HG03571 (cell line): Measurements from ENCODE around the gene SP3.
A peak's percentile ranks its signal among the peaks of the same experiment; 100 is the strongest.

Experiments
- ATAC-seq: cut with Tn5 transposase; IDR thresholded peaks from one replicate; pipeline ENCODE4 v1.9.1; 2021; ENCODE audit not compliant: unreplicated experiment

Gene SP3

GRCh38 chr2:173969886-173970285, 4.7 kb upstream of the SP3 start:
- ATAC-seq, result no peak

- no peak for ATAC-seq
Observed at GRCh38 chr2:173968551-173968950, 3.4 kb upstream of the SP3 start.

- no peak for ATAC-seq
Observed at GRCh38 chr2:173966274-173967098, 1.3 kb upstream of the SP3 start.

GRCh38 chr2:173964565-173965371, 405 bp downstream of the SP3 start:
- ATAC-seq, result peak; percentile 19

DNA sequence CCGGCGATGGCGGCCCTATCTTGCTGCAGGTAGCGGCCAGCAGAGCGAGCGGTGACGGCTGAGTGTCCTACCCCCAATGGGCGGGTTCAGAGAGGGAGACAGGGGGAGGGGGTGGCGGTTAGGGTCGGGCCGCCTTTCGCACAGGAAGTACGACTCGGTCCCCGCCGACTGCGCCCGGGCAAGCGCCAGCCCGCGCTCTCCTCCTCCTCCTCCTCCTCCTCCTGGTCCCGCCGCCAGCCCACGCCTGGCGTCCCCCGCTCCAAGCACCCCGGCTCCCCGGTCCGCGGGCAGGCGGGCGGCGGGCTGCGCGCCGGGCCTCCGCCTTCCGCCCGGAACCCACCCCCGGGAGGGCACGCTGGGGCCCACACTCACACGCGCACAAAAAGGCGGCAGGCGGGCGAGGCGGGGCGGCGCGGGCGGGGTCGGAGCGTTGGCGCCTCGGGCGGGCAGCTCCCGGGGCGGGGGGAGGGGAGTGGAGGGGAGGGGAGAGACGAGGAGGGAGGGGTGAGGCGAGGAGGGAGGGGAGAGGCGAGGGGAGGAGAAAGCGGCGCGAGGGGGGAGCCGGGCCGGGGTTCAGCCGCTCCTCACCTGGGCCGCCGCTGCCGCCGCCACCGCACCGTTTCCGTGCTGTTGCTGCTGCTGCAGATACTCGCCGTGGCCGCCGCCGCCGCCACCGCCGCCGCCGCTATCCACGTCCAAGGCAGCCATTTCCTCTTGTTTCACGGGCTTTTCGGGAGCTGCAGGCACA, 1.2 kb downstream of the SP3 start:
- peak; percentile 57 for ATAC-seq

- peak; percentile 13 for ATAC-seq
Observed at GRCh38 chr2:173963323-173963816, 1.8 kb downstream of the SP3 start.

GRCh38 chr2:173962583-173963110, 2.5 kb downstream of the SP3 start:
- no peak for ATAC-seq

DNA sequence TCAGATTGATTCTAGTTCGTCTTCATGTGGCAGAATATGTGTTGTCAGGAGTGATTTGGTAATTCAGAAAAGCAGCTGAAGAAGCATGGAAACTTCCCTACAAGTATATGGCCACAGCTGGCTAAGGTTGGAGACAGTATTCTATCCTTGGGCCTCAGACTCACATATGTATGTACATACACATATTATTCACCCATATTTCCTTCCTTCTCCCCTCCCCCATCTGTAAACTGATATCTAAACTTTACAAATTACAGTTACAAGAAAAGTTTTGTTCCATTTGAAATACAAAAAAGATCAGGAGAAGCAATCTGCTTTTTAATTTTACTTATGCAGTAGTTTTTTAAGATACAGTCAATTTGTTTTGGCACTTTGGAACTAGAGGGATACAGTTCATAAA, 3.1 kb downstream of the SP3 start:
- ATAC-seq, result no peak

- no peak for ATAC-seq
Observed at GRCh38 chr2:173961346-173961705, 3.8 kb downstream of the SP3 start.

- no peak for ATAC-seq
Observed at GRCh38 chr2:173959909-173960308, 5.3 kb downstream of the SP3 start.

DNA sequence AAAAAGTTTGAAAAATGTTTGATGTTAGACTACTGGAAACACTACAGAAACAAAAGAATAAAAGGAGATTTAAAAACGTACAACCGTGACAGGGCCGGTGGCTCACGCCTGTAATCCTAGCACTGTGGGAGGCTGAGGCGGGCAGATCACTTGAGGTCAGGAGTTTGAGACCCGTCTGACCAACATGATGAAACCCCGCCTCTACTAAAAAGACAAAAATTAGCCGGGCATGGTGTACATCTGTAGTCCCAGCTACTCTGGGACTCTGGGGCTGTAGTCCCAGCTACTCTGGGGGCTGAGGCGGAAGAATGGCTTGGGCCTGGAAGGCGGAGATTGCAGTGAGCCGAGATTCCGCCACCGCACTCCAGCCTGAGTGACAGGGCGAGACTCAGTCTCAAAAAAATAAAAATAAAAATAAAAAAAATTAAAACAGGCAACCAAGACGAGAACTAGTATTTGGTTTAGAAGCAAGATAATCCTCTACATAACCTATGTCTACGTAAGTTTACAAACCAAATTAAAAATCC, 5.8 kb downstream of the SP3 start:
- no peak for ATAC-seq

DNA sequence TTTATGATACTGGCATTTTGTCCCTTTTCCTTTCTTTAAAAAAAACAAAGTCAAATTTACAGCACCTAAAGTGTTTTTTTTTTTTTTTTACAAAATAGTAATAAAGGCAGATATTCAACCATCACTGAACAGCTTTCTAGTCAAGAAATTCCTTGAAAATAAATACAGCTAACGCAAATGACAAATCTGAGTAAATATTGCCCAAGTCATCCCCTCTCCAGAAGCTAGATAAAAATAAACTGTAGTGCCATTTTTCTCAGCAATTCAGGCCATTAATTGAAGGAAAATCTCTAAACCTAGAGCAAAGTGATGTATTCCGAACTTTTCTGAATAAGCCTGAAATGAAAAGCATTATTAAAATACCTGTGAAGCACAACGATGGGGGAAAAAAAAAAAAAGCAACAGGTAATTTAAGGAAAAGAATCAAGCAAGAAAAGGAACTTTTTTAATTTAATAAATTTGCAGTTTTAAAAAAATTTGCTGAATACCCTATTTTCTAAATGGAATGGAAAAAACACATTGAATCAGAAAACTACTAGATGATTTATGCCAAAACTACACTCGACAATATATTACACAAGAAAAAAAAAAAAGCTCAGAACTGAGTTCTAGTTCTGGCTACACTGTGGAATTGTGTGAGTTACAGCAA, 6.9 kb downstream of the SP3 start:
- ATAC-seq, result no peak

- ATAC-seq, result no peak
Observed at GRCh38 chr2:173957517-173957916, 7.7 kb downstream of the SP3 start.

DNA sequence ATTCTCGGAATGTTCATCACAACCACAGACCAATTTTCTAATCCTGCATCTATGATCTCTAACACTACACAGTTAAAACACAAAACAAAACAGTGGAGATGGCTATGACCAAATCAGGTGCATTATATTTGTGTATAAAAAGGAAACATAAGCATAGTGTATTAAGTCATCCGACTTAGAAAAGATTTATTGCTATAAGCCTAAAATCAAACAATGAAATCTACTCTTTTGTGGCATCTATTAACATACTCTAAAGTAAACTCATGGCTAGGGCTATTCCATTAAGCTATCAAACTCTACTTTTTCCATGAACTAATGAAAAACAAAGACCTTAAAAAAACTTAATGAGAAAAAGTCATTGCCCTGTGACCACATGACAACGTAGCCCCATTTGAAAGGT, 8.7 kb downstream of the SP3 start:
- ATAC-seq, result no peak

- no peak for ATAC-seq
Observed at GRCh38 chr2:173955867-173956266, 9.3 kb downstream of the SP3 start.

DNA sequence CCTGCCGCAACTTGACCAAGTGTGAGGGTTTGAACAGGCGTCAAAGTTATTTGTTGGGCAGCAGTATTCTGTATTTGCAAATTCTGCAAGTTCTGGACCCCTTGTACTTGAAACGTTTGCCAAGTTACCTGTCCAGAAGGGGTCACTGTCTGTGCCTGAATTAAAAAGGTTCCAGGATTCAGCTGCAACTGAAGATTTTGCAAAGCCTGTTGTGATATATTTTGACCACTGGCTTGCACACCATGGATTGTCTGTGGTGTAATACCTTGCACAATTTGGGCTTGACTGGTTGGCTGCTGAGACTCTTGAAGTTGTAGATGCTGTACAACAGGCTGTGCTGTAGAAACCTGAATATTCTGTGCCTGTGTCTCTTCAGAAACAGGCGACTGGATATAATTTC, 10.2 kb downstream of the SP3 start:
- ATAC-seq, result no peak

GRCh38 chr2:173953047-173953424, 12.1 kb downstream of the SP3 start:
- no peak for ATAC-seq

DNA sequence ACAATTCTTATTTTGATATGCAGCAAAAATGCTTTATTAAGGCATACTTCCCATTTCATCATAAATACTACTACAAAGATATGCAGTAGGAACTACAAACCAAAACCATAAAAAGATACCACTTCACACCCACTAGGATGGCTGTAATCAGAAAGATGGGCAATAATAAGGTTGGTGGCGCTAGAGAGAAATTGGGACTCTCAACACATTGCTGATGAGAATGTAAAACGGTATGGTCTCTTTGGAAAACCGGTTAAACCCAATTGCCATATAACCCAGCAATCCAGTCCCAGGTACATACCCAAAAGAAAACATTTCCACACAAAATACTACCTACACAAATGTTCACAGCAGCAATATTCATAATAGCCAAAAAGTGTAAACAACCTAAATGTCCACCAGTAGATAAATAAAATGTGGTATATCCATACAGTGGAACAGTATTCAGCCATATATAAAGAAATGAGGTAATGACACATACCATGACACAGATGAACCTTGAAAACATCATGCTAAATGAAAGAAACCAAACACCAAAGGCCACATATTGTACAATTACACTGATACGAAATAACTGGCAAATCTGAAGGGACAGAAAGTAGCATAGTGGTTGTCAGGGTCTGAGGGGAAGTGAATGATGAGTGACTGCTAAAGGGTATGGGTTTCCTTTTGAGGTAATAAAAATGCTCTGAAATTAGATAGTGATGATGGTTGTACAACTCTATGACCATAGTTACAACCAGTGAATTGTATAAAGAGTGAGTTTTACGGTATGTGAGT, 12.7 kb downstream of the SP3 start:
- ATAC-seq, result no peak

DNA sequence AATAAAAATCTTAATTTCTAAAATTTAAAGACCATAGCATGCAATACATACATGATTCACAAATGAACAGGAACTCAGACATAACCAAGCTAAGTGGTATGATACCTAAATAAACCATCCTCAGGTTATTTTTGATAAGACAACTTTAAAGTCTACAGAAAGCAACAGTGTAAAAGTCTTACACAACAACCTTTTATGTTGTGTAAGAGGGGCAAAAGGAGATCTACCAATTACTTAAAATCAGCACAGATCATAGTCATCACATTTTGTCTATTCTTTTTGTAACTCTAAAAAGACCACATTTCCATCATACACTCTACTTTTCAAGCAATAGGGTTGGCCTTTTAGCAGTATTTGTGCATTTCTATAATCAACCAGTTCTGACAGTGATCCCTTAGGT, 16.3 kb downstream of the SP3 start:
- ATAC-seq, result no peak

DNA sequence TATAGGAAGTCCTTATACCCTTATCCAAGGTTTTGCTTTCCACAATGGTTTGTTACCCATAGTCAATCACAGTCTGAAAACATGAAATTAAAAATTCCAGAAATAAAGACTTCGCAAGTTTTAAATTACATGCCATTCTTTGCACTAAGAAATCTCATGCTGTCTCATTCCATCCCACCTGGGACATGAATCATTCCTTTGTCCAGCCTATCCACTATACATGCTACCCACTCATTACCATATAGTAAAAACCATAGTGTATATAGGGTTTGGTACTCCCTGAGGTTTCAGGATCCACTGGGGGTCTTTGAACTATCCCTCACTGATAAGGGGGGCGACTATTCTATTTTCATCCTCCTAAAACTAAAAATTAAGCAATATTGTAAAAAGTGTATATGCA, 17.0 kb downstream of the SP3 start:
- ATAC-seq, result no peak
